Heart left ventricle (tissue), 16 donors: ENCODE measurements around the gene GNG3. TPM values are rescaled to one million over a fixed set of nuclear protein-coding genes. Genes with fewer than 3 reads are reported as not detected.
"Not testable (repeated sequence)": the region's sequence is repeated elsewhere in the genome, so short reads cannot be mapped to it uniquely, and the experiment has no call there.

Experiments
- ATAC-seq, 4 donors: fragments of 200-7000 bp; cut with Tn5 transposase; one replicate each; pipeline ENCODE4 v1.9.1; 2020 to 2022; ENCODE audit warnings: moderate library complexity in 4 of 4, mild to moderate bottlenecking in 3 of 4, moderate number of reproducible peaks in 1 of 4
- DNase-seq, 5 donors: peaks; one replicate each; pipeline ENCODE4 v3.0.0-alpha.2; 2020
- H3K27ac ChIP-seq, 12 donors: fragments of 200-600 bp; sonication (generic) in 4 of 12; one replicate each; pipeline versions ENCODE4 v1.5.0 to v1.8.0; 2016 to 2022; ENCODE audit warnings: mild to moderate bottlenecking in 2 of 12
- H3K27me3 ChIP-seq, 9 donors: fragments of 200-600 bp; sonication (generic) in 2 of 9; one replicate each; pipeline versions ENCODE4 v1.5.1 to v1.8.0; 2016 to 2022; ENCODE audit warnings: mild to moderate bottlenecking in 3 of 9
- H3K36me3 ChIP-seq, 9 donors: fragments of 200-600 bp; sonication (generic) in 2 of 9; one replicate each; pipeline versions ENCODE4 v1.5.0 to v1.8.0; 2018 to 2022; ENCODE audit warnings: mild to moderate bottlenecking in 2 of 9
- H3K4me1 ChIP-seq, 12 donors: fragments of 200-600 bp; sonication (generic) in 4 of 12; one replicate each; pipeline versions ENCODE4 v1.5.0 to v1.8.0; 2016 to 2022; ENCODE audit warnings: mild to moderate bottlenecking in 3 of 12
- H3K4me3 ChIP-seq, 12 donors: fragments of 200-600 bp; sonication (generic) in 4 of 12; one replicate each; pipeline versions ENCODE4 v1.5.0 to v1.8.0; 2017 to 2022; ENCODE audit warnings: mild to moderate bottlenecking in 9 of 12, moderate library complexity in 4 of 12
- H3K9me3 ChIP-seq, 12 donors: fragments of 200-600 bp; sonication (generic) in 4 of 12; one replicate each; pipeline versions ENCODE4 v1.5.0 to v1.8.0; 2016 to 2022; ENCODE audit warnings: mild to moderate bottlenecking in 1 of 12
- POLR2A ChIP-seq, 2 donors: fragments of 450-650 bp; IDR thresholded peaks; one replicate each; pipeline ENCODE4 v1.6.1; 2017; ENCODE audit warnings: antibody characterized with exemption in 2 of 2, mild to moderate bottlenecking in 2 of 2, moderate library complexity in 2 of 2
- WGBS, 4 donors: extraction: QIAGEN DNeasy Blood & Tissue Kit in 2 of 4; methylation state at CpG; one replicate each; pipeline versions ENCODE4 v1.1.5 to v1.1.7; 2013 to 2018; 5-methylcytosine and 5-hydroxymethylcytosine counted together
- intact Hi-C, 10 donors: fragments of 100-400 bp; cut with DNase I; formaldehyde crosslinking; loops; one replicate each; pipeline versions ENCODE4 v1.11.1 to v1.14.2; 2022
- polyA plus RNA-seq, 2 donors: library from polyadenylated mRNA; stranded (reverse); fragments of 200-250 nt; gene quantifications; one replicate each; pipeline ENCODE4 v1.2.3, GENCODE V29; 2013
- total RNA-seq, 9 donors: library from RNA; depleted of rRNA in 2 of 9; stranded (reverse); fragments of >200 nt in 2 of 9; fragmentation: NEBNext Ultra II Directional in 3 of 9; extraction: Animal tissue kit (Norgen Biotek cat#: 25700) in 3 of 9; gene quantifications; one replicate each; pipeline versions ENCODE4 v1.1.0 to v1.2.4, GENCODE V29; 2016 to 2023
- TF ChIP-seq, protein P1 (sequence below), 12 donors: fragments of 200-600 bp; sonication (generic) in 4 of 12; IDR thresholded peaks; one replicate each; pipeline versions ENCODE4 v1.5.0 to v1.8.0; 2018 to 2022; ENCODE audit warnings: antibody characterized with exemption in 12 of 12, mild to moderate bottlenecking in 5 of 12
- donor health status: ischemic (EF 13 %, LVEDD 7.1; RV severe dilation, severe dysfunction).
- donor health status: healthy with polysubstance abuse.
- donor health status: DM: no; HTN: yes; CAD: no.
- donor health status: DM: no; HTN: no; CAD: no.
- donor health status: ischemic (EF 25% LVEDD 6.9; RV normal size, moderate dysfunction).
- donor health status: ischemic (EF 25% LVEDD 5.7; RV mildly dilated, moderate dysfunction).
- donor health status: healthy.
- donor health status: DM: yes; HTN: yes; CAD: no.
- donor health status: ischemic (EF 35%, LVEDD 5.7; RV mildly dilated, moderate dysfunction).
- donor health status: nonischemic (EF 11% LVEDD 7.7; RV severe dilation, severe dysfunction).
- donor health status: DM: yes; HTN: yes; CAD: no.
- donor health status: PGD.
- donor health status: ischemic (EF 29% LVEDD 5.4; RV normal size, mild dysfunction).
- donor health status: nonischemic (EF 23%, LVEDD 6.1; RV moderate dilation, normal function).

The GNG3 gene
- total and polyA plus RNA-seq, 11 donors: 0.14 to 0.55 (median 0.29) TPM; not detected in 6

DNA sequence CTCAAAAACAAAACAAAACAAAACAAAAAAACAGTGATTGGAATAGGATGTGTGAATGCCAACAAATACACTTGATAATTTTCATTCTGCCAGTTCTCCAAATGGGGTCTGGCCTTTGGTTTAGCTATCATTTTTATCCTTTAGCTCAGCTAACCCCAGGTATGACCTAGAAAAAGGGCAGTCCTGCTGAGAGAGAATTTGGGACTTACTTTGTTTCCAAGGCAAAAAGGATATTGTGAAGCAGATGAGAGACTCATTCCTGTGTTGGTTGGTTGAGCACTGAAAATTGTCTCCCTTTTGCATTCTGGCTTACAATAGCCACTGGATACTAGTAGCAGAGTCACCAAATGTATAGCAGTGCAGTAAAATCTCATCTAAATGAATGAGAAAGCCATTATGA lies 29.7 kb downstream of the GNG3 start:
- no peak for ATAC-seq
- intact Hi-C loops: no loop called here
- Histone ChIP-seq H3K4me1 (peaks cover 0 to 11% (median 0%) of the 10 kb centered on the region in 12 donors), H3K9me3 (no peaks in the 10 kb centered on the region), H3K27me3 (no peaks in the 10 kb centered on the region), H3K27ac (no peak overlapping the region), H3K36me3 (peaks cover 0 to 97% (median 91%) of the 10 kb centered on the region in 9 donors), H3K4me3 (no peak overlapping the region)
- TF ChIP-seq, protein P1, sequence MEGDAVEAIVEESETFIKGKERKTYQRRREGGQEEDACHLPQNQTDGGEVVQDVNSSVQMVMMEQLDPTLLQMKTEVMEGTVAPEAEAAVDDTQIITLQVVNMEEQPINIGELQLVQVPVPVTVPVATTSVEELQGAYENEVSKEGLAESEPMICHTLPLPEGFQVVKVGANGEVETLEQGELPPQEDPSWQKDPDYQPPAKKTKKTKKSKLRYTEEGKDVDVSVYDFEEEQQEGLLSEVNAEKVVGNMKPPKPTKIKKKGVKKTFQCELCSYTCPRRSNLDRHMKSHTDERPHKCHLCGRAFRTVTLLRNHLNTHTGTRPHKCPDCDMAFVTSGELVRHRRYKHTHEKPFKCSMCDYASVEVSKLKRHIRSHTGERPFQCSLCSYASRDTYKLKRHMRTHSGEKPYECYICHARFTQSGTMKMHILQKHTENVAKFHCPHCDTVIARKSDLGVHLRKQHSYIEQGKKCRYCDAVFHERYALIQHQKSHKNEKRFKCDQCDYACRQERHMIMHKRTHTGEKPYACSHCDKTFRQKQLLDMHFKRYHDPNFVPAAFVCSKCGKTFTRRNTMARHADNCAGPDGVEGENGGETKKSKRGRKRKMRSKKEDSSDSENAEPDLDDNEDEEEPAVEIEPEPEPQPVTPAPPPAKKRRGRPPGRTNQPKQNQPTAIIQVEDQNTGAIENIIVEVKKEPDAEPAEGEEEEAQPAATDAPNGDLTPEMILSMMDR (IDR thresholded peaks at IDR 0.05): no peak
- TF ChIP-seq POLR2A (IDR thresholded peaks at IDR 0.05): no peak
- no peak for DNase-seq

DNA sequence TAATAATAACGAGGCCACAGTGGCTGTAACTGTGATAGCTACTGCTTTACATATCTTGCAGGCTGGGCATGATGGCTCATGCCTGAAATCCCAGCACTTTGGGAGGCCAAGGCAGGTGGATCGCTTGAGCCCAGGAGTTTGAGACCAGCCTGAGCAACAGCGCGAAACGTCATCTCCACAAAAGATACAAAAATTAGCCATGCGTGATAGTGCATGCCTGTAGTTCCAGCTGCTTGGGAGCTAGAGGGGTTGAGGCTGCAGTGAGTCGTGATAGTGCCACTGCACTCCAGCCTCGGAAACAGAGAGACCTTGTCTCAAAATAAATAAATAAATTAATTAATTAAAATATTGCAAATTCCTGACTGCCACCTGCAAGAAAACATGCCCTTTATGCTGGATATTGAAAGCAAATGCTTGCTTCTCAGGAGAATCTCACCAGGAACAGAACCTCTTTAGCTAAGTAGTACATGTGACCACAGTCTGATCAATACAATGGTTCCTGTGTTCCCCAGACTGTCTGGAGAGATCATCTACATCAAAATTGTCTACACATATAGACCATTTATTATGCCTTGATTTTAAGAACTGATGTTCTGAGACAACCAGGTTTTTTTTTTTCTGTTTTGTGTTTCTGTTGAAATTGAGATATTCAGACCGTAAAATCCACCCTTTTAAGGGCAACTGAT lies 40.1 kb downstream of the GNG3 start:
- intact Hi-C loops: no loop called here
- no peaks in the 10 kb centered on the region for H3K9me3 ChIP-seq
- H3K27ac ChIP-seq: no peak overlapping the region
- no peak for DNase-seq
- no peak overlapping the region for H3K4me3 ChIP-seq
- H3K4me1 ChIP-seq: peaks cover 0 to 27% (median 4%) of the 10 kb centered on the region in 12 donors
- no peak for ATAC-seq
- TF ChIP-seq POLR2A (IDR thresholded peaks at IDR 0.05): no peak
- TF ChIP-seq, protein P1 (IDR thresholded peaks at IDR 0.05): no peak
- WGBS, 4 donors: 75 to 87% (median 78%) methylated on average over 9 of the region's 9 CpGs
- peaks cover 0 to 36% (median 19%) of the 10 kb centered on the region in 9 donors for H3K36me3 ChIP-seq
- H3K27me3 ChIP-seq: no peaks in the 10 kb centered on the region

DNA sequence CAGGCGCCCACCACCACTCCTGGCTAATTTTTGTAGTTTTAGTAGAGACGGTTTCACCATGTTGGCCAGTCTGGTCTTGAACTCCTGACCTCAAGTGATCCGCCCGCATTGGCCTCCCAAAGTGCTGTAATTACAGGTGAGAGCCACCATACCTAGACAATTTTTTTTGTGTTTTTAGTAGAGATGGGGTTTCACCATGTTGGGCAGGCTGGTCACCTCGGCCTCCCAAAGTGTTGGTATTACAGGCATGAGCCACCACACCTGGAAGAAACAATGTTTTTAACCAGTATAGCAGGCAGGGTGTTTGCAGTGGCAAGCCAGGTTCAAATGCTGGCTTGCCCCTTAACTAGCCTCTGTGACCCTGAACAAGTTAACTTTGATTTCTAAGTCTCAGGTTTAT lies 42.5 kb downstream of the GNG3 start:
- peaks cover 0 to 38% (median 23%) of the 10 kb centered on the region in 9 donors for H3K36me3 ChIP-seq
- ATAC-seq, H3K27ac ChIP-seq, H3K9me3 ChIP-seq, DNase-seq, H3K27me3 ChIP-seq, H3K4me3 ChIP-seq, intact Hi-C loops: not testable (repeated sequence)
- H3K4me1 ChIP-seq: peaks cover 3 to 43% (median 16%) of the 10 kb centered on the region in 12 donors
- WGBS, 4 donors: 95 to 97% (median 97%) methylated on average over 5 of the region's 5 CpGs

DNA sequence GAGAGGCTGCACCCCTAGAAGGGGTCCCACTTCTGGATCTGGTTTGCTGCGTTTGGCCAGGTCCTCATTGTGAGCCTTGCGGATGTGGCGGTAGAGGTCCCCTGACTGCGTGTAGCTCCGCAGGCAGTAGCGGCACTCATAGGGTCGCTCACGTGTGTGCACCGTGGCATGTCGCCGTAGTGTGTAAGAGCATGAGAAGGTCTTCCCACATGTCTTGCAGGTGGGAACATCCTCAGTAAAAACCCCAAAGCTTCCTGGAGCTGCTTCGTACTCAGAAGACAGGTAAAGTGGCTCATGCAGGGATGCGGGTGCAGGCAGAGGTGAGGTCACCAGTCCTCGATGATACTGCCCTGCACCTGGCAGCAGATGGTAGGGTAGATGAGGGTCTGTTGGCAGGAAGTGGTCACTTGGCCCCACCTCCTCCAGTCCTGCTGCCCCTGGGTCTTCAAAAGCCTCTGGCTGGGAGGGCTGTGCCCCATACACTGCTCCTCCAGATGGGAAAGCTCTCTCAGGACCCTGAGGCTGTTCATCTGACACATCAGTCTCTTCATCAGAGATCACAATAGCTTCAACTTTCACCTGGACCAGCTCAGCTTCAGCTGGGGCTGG lies 44.8 kb downstream of the GNG3 start:
- intact Hi-C loops: no loop called here
- Histone ChIP-seq H3K27me3 (no peaks in the 10 kb centered on the region), H3K27ac (peak overlapping the region in 1 of 12 donors; percentile 96), H3K9me3 (no peaks in the 10 kb centered on the region), H3K4me1 (peaks cover 3 to 43% (median 16%) of the 10 kb centered on the region in 12 donors), H3K4me3 (no peak overlapping the region), H3K36me3 (peaks cover 0 to 38% (median 23%) of the 10 kb centered on the region in 9 donors)
- 92 to 98% (median 95%) methylated on average over 12 to 14 of the region's 14 CpGs for WGBS, 4 donors
- ATAC-seq (no peak), DNase-seq (no peak)
- no peak for TF ChIP-seq POLR2A (IDR thresholded peaks at IDR 0.05)
- TF ChIP-seq, protein P1 (IDR thresholded peaks at IDR 0.05): no peak
